ENCODE results near the gene PTRHD1. TPM values are rescaled to one million over a fixed set of nuclear protein-coding genes. Genes with fewer than 3 reads are reported as not detected.

The PTRHD1 gene
- total and polyA plus RNA-seq, 8 donors: 8.2 to 16.0 (median 11.9) TPM

- Histone ChIP-seq H3K4me3 (no peak overlapping the region), H3K27me3 (no peaks in the 10 kb centered on the region), H3K36me3 (no peaks in the 10 kb centered on the region), H3K9me3 (no peaks in the 10 kb centered on the region), H3K27ac (no peak overlapping the region), H3K4me1 (no peaks in the 10 kb centered on the region)
- FAIRE-seq (no peak), ATAC-seq (no peak), DNase-seq (no peak)
- WGBS, 2 donors: 92 to 95% methylated on average over 20 of the region's 20 CpGs
- no peak for TF ChIP-seq CTCF (IDR thresholded peaks at IDR 0.05)
- intact Hi-C loops (cut with DNase I): loop anchor here in 1 of 3 donors (10.0 kb wide), 1 partner anchor 300 kb away; no protein-coding TSS in a partner anchor
Measured at GRCh38 chr2:24834733-24835395, 41.7 kb upstream of the PTRHD1 start.

GRCh38 chr2:24833821-24834732 is 40.9 kb upstream of the PTRHD1 start:
- H3K4me3 ChIP-seq: no peak overlapping the region
- intact Hi-C loops (cut with DNase I): loop anchor here in 1 of 3 donors (10.0 kb wide), 1 partner anchor 301 kb away; no protein-coding TSS in a partner anchor
- DNase-seq: peak in 1 of 6 donors; percentile 21
- no peaks in the 10 kb centered on the region for H3K27me3 ChIP-seq
- no peaks in the 10 kb centered on the region for H3K9me3 ChIP-seq
- no peaks in the 10 kb centered on the region for H3K36me3 ChIP-seq
- no peaks in the 10 kb centered on the region for H3K4me1 ChIP-seq
- no peak for TF ChIP-seq CTCF (IDR thresholded peaks at IDR 0.05)
- no peak for FAIRE-seq
- 88 to 91% methylated on average over 32 of the region's 32 CpGs for WGBS, 2 donors
- no peak overlapping the region for H3K27ac ChIP-seq
- ATAC-seq: no peak

GRCh38 chr2:24832931-24833701 is 39.9 kb upstream of the PTRHD1 start:
- DNase-seq: peak in 1 of 6 donors; percentile 35
- Histone ChIP-seq H3K9me3 (no peaks in the 10 kb centered on the region), H3K36me3 (no peaks in the 10 kb centered on the region), H3K4me1 (no peaks in the 10 kb centered on the region), H3K27me3 (no peaks in the 10 kb centered on the region), H3K27ac (no peak overlapping the region), H3K4me3 (no peak overlapping the region)
- intact Hi-C loops (cut with DNase I): loop anchor here in 1 of 3 donors (10.0 kb wide), 1 partner anchor 302 kb away; no protein-coding TSS in a partner anchor
- TF ChIP-seq CTCF (IDR thresholded peaks at IDR 0.05): no peak
- FAIRE-seq: no peak
- no peak for ATAC-seq
- 90 to 92% methylated on average over 22 of the region's 22 CpGs for WGBS, 2 donors

GRCh38 chr2:24832521-24832920 is 39.3 kb upstream of the PTRHD1 start:
- H3K27ac ChIP-seq: no peak overlapping the region
- DNase-seq: peak in 1 of 6 donors; percentile 35
- no peaks in the 10 kb centered on the region for H3K9me3 ChIP-seq
- 72 to 80% methylated on average over 9 of the region's 9 CpGs for WGBS, 2 donors
- no peaks in the 10 kb centered on the region for H3K36me3 ChIP-seq
- H3K27me3 ChIP-seq: no peaks in the 10 kb centered on the region
- intact Hi-C loops (cut with DNase I): loop anchor here in 1 of 3 donors (10.0 kb wide), 1 partner anchor 302 kb away; no protein-coding TSS in a partner anchor
- no peaks in the 10 kb centered on the region for H3K4me1 ChIP-seq
- H3K4me3 ChIP-seq: no peak overlapping the region
- no peak for ATAC-seq
- TF ChIP-seq CTCF (IDR thresholded peaks at IDR 0.05): no peak
- no peak for FAIRE-seq

All from pancreas (tissue), 10 donors.